Endothelial cell of hepatic sinusoid (primary cell): Measurements from ENCODE around the gene POLR1C.

Source experiments
- in situ Hi-C: cut with HindIII; loops from 2 replicates; pipeline ENCODE4 v1.10.0; 2017; ENCODE audit warnings: low sequenced_read_pairs

The POLR1C gene

DNA sequence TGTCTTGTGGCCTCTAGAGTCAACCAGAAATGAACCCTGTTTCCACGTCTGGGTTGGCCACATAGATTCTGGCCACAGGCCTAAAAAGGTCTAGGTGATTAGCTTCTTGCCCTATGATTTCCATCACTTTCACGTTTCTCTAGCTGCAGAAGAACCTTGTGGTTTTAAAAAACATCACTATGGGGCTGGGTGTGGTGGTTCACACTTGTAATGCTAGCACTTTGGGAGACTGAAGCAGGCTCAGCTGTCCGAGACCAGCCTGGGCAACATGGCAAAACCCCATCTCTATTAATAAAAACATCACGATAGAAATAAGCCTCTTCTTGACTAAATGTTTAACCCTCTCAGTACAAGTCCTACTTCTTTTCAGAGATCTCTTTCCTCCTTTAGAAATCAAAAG lies 27.6 kb downstream of the POLR1C start:
- in situ Hi-C loops: no loop called here

- in situ Hi-C loops: no loop called here
Observed at GRCh38 chr6:43547222-43547621, 30.3 kb downstream of the POLR1C start.

GRCh38 chr6:43557620-43558019 lies 40.7 kb downstream of the POLR1C start:
- in situ Hi-C loops: loop anchor here (10.0 kb wide), 1 partner anchor 57 kb away; no protein-coding TSS in a partner anchor

- in situ Hi-C loops: loop anchor here (10.0 kb wide), 1 partner anchor 55 kb away; no protein-coding TSS in a partner anchor
Observed at GRCh38 chr6:43559328-43559727, 42.4 kb downstream of the POLR1C start.

DNA sequence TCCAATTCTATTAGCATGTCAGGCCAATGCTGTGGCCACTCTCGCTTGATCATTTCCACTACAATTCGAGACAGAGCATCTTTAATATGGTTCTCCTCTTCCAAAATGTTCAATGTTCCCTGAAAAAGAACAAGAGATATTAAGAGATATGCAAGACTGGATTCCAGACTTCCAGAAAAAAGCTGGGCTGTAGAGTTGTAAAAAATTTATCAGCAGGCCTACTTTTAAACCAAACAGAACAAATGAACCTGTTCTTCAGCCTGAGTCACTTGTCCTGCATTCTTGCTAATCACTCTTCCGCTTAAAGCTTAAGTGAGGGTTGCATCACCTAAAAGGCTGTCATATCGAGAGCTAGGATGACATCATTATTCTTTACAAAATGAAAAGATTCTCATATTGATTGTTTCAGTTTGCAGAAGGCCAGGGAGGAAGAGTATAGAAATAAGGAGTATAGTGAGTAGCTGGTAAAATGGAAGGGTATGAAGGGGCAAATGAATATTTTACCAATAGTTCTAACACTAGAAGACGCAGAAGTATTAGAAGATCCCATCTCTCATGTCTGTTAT lies 54.1 kb downstream of the POLR1C start:
- in situ Hi-C loops: no loop called here
